HG03354 (cell line): ENCODE measurements around the gene SERINC5.
A peak's percentile ranks its signal among the peaks of the same experiment; 100 is the strongest.
"Not testable (repeated sequence)": the region's sequence is repeated elsewhere in the genome, so short reads cannot be mapped to it uniquely, and the experiment has no call there.

Experiments
- ATAC-seq: cut with Tn5 transposase; IDR thresholded peaks from one replicate; pipeline ENCODE4 v1.9.1; 2021; ENCODE audit warnings: mild to moderate bottlenecking; ENCODE audit not compliant: unreplicated experiment, poor library complexity, severe bottlenecking

SERINC5 gene

DNA sequence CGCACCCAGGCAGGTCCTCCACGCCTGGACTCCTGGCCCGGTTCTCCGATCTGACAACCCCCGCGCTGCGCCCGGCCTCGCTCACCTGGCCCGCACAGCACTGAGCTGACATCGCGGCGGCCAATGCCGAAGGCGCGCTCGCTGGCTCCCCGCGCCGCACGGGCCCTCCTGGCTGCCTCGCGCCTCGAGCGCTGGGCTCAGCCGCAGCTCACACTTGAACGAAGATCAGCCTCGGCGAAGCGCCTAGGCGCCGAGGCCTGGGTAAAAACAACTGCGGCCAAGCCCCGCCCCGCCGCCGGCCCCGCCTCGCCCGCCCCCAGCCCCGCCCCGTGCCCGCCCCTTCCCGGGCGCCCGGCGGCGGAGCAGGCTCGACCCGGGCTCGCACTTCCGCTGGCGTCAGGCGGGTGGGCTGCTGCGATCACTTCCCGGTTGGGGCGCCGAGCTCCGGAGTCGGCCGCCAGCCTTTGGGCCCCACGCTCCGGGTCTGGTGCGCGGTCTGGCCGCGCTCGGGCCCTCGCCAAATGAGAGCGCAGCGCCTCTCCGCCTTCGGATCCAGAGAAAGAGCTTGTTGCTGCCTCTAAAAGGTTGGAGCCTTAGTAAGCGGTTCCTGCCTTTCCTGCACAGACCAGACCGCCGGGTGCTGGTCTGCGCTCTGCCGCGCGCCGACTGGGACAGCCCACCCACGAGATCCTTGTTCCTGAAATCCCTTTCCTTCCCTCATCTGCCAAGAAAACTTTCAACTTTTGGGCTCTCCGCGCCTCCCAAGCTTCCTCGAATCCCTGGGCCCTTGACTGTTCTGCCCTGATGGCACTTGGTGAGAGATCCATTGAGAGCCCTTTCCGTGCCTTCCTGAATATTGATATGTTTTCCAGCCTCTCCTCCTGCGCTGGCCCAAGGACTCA is at the start of gene SERINC5:
Gene SERINC5 (minus strand): TSS at position 238 of the 902 bp plus-strand sequence. CDS start 126 bp downstream, at position 112.
- ATAC-seq = peak; percentile 83

DNA sequence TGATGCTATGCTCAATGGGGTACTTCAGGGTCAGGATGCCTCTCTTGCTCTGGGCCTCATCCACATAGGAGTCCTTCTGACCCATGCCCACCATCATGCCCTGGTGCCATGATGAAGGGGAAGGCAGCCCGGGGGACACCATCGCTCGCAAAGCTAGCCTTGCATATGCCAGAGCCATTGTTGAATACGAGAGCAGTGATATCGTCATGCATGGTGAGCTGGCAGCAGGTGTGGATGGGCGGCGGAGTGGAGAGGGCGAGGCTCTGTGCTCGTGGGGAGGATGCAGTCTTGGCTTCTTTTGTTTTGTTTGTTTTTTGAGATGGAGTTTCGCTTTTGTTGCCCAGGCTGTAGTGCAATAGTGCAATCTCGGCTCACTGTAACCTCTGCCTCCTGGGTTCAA is 46.8 kb upstream of the SERINC5 start:
- ATAC-seq = no peak

DNA sequence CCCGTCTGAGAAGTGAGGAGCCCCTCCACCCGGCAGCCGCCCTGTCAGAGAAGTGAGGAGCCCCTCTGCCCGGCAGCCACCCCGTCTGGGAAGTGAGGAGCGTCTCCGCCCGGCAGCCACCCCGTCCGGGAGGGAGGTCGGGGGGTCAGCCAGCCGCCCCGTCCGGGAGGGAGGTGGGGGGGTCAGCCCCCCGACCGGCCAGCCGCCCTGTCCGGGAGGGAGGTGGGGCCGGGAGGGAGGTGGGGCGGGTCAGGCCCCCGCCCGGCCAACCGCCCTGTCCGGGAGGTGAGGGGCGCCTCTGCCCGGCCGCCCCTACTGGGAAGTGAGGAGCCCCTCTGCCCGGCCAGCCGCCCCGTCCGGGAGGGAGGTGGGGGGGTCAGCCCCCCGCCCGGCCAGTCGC is 45.5 kb upstream of the SERINC5 start:
- ATAC-seq = not testable (repeated sequence)

DNA sequence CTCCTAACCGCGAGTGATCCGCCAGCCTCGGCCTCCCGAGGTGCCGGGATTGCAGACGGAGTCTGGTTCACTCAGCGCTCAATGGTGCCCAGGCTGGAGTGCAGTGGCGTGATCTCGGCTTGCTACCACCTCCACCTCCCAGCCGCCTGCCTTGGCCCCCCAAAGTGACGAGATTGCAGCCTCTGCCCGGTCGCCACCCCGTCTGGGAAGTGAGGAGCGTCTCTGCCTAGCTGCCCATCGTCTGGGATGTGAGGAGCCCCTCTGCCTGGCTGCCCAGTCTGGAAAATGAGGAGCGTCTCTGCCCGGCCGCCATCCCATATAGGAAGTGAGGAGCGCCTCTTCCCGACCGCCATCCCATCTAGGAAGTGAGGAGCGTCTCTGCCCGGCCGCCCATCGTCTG is 44.9 kb upstream of the SERINC5 start:
- ATAC-seq = not testable (repeated sequence)

DNA sequence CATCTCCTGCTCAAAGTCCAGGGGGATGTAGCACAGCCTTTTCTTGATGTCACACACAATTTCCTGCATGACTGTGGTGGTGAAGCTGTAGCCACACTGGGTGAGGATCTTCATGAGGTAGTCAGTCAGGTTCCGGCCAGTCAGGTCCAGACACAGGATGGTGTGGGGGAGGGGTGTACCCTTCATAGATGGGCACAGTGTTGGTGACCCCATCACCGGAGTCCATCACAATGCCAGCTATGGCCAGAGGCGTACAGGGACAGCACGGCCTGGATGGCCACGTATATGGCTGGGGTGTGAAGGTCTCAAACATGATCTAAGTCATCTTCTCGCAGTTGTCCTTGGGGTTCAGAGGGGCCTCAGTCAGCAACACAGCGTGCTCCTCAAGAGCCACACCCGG is 44.3 kb upstream of the SERINC5 start:
- ATAC-seq = no peak

DNA sequence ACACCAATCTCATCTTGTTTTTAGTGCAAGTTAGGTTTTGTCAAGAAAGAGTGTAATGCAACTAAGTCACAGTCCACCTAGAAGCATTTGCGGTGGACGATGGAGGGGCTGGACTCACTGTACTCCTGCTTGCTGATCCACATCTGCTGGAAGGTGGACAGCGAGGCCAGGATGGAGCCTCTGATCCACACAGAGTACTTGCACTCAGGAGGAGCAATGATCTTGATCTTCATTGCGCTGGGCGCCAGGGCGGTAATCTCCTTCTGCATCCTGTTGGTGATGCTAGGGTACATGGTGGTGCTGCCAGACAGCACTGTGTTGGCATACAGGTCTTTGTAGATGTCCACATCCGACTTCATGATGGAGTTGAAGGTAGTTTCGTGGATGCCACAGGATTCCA is 43.8 kb upstream of the SERINC5 start:
- ATAC-seq = no peak

DNA sequence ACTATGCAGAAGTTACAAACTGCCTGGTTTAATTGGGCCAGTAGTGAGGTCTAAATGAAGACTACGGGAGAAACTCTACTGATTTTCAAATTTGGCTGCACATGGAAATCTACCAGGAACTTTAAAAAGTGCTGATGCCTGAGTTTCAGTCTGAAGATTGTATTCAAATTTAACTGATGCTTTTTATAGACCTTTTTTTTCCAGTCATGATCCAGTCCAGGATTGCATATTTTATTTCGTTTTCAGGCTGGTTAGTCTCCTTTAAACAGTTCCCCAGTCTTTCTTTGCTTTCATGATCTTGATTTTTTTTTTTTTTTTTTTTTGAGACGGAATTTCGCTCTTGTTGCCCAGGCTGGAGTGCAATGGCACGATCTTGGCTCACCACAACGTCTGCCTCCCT is 40.3 kb upstream of the SERINC5 start:
- ATAC-seq = no peak

DNA sequence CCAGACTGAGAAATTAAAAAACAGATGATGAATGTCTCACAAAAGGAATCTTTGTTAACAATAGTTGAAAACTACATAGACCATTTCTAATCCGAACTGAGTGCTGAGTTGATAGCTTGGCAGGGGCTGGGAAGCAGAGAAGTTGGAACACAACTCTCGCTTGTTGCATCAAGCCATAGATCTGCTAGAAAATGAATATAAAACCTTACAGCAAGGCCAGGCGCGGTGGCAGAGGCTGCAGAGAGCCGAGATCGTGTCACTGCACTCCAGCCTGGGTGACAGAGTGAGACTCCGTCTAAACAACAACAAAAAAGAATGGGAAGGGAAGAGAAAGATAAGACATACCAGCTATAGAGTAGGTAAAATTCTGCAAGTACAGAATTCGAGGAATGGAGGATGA is 35.9 kb upstream of the SERINC5 start:
- ATAC-seq = no peak

DNA sequence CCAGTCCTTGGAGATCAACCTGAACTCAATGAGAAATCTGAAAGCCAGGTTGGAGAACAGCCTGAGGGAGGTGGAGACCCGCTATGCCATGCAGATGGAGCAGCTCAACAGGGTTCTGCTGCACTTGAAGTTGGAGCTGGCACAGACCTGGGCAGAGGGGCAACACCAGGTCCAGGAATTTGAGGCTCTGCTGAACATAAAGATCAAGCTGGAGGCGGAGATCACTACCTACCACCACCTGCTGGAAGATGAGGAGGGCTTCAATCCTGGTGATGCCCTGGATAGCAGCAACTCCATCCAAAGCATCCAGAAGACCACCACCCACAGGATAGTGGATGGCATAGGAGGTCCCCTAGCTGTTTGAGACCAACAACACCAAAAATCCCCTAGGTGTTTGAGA is 33.5 kb upstream of the SERINC5 start:
- ATAC-seq = no peak

DNA sequence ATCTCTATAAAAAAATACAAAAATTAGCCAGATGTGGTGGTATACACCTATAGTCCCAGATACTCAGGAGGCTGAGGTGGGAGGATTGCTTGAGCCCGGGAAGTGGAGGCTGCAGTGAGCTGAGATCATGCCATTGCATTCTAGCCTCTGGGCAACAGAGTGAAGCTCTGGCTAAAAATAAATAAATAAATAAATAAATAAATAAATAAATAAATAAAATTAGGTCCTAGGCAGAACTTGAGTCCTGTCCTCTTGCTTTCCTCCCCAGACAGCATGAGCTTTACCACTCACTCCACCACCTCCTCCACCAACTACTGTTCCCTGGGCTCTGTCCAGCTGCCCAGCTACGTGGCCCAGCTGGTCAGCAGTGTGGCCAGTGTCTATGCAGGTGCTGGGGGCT is 32.3 kb upstream of the SERINC5 start:
- ATAC-seq = no peak

DNA sequence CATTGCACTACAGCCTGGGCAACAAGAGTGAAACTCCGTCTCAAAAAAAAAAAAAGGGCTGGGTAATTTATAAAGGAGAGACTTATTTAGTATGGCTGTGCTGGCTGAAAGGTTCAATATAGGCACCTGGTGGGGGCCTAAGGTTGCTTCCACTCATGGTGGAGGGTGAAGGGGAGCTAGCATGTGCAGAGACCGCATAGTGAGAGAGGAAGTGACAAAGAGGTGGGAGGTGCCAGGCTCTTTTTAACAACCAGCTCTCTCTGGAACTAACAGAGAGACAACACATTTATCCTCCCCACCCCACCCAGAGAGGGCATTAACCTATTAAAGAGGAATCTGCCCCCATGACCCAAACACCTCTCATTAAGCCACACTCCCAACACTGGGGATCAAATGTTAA is 28.9 kb upstream of the SERINC5 start:
- no peak for ATAC-seq

DNA sequence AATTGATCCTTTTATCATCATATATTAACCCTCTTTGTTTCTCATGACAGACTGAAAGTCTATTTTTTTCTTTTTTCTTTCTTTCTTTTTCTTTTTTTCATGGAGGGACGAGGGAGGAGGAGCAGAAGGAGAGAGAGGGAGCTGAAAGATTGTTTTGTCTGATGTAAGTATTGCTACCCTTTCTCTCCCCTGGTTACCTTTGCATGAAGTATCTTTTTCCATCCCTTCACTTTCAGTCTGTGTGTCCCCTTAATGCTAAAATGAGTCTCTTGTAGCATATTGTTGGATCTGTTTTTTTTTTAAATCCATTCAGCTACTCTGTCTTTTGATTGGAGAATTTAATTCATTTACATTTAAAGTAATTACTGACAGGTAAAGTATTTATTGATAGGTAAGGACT is 27.5 kb upstream of the SERINC5 start:
- ATAC-seq = no peak

DNA sequence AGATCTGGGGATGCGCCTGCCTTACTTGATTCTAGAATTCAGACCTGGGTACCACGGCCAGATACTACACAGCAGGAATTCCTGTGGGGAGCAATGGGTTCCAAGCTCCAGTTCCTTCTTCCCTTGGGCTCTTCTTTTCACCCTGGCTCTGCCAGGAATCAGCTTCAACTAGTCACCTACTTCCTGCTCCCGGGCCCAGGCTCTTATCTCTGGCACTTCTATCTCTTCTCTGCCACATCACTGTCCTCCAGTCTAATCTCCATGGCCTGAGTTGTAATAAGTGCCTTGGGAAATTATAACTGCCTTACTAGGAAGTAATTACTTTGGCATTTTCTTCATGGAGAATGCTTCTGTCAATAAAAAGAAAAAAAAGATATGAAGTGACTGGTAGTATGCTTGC is 26.2 kb upstream of the SERINC5 start:
- ATAC-seq = no peak

DNA sequence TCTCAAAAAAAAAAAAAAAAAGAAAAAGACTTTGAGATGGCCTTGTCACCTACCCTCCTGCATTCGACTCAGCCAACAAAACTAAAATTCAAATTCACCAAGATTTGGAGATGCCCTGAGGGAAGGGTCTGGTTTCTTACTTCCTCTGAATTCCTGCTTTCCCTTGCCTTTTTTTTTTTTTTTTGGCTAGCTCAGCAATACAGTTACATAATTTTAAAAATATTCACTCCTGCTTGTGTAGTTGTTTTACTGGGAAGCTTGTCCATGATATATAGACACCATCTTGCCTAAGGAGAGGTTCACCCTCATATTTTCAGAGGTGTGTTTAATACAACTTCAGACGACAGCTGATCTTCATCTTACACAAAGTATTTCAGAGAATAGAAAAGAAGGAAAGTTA is 21.3 kb upstream of the SERINC5 start:
- ATAC-seq = no peak

DNA sequence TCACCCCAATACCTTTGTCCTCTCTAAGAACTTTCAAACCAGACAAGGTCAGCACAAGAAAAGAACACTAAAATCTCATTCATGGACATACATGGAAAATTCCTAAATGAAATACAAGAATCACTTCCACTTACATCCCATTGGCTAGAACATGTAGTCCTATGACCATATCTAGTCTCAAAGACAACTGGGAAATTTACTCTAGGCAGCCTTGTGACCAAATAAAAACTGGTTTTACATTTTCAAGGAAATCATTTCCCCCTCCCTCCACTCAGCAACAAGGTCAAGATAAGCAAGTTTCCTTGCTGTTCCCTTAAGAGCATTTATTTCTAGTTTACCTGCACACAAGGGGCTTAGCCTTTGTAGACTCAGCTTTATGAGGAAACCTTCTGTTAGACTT is 20.3 kb upstream of the SERINC5 start:
- no peak for ATAC-seq

DNA sequence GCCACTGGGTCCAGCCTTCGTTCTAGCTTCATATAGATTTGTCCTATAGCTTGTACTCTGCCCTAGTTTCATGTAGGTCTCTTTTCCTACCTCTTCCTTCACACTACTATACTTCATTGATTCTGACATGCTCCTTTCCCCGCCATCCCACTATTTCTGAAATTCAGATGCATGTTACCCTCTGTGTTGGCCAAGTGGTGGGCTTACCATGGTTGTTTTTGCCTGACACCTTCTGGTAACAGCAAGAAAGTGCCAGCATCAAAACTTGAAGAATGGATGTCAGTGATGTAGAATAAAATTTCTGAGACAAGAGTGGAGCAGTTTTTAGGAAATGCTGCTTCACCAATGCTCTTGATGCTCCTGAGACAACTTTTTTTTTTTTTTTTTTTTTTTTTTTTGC is 19.5 kb upstream of the SERINC5 start:
- ATAC-seq = no peak

DNA sequence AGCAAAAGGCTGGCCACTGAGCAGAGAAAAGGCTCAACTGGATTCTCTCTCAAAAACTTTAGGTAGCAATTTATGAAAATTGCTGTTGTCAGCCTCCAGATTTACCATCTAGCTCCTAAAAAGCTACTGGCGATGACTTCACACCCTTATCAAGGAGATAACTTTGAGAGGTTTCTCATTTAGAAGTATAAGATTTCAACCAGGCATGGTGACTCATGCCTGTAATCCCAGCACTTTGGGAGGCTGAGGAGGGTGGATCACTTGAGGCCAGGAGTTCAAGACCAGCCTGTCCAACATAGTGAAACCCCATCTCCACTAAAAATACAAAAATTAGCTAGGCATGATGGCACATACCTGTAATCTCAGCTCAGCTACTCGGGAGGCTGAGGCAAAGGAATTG is 14.7 kb upstream of the SERINC5 start:
- not testable (repeated sequence) for ATAC-seq

DNA sequence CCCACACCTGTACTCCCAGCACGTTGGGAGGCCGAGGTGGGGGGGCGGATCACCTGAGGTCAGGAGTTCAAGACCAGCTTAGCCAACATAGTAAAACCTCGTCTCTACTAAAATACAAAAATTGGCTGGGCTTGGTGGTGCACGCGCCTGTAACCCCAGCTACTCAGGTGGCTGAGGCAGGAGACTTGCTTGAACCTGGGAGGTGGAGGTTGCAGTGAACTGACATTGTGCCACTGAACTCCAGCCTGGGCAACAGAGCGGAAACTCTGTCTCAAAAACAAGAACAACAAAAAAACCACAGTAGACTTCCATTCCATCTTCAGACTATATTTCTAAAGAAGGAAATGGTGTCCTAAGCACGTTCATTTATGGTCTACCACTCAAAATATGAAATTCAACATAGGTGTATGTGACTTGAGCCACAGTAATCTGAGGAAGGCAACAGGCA is 14.2 kb upstream of the SERINC5 start:
- ATAC-seq = no peak

DNA sequence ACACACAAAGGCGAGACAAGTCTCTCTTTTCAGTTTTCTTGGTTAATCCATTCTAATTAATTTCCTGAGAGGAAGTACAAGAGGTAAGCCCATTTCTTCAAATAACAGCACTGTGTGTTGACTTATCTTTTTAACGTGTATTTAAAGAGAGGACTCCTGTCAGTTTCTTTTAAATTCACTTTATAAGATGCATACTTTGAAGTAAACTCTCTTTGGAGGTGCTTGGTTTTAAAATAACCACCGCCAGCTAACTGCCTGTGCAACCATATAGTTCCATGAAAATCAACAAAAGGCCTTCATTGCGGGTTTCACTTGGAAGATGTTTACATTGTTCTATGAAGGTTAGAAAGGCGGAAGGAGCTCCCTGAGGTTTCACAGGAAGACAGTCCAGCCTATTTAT is 13.1 kb upstream of the SERINC5 start:
- no peak for ATAC-seq

DNA sequence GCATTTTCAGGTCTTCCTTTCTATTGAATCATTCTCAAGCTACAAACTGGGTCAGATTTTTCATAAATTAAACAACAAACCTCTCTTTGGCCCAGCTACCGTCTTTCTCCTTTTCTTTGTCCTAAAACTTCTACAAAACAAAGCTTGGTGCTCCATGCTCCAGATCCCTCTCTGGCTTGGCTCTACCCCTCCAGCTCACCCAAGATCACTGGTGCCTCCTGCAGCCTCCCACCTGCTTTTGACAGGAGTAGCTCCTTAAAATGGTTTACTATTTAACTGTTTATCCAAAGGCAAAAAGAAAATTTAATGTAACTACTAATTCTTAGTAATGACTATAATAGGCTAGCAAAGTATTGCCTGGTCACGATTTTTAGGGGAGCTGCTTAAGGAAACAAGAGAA is 10.7 kb upstream of the SERINC5 start:
- ATAC-seq = no peak

DNA sequence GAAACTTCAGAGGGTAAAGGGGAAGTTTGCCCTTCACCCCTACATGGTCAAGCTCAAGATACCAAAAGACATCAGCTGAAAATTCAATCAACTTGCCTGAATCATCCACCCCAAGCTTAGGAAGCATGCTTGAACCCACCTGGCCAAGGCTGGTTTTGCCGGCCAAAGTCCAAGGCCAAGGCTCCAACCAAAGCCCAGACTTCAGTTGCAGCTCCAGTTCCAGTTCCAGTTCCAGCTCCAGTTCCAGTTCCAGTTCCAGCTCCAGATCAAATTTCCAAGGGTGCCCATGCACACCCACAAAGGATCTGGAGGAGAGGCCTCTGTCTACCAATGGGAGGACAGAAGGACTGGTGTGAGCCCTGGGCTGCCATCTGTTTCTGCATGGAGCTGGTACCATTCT is 4.6 kb upstream of the SERINC5 start:
- ATAC-seq = no peak
